Activated CD8-positive, alpha-beta memory T cell treated with anti-CD3 and anti-CD28 coated beads, Interleukin-2, amount 50 U/mL, for 24 hours (primary cell): Measurements from ENCODE around the gene ALDH9A1.

Source experiments
- DNase-seq: peaks from one replicate; pipeline ENCODE4 v3.0.0-alpha.2; 2020; ENCODE audit errors: extremely low read depth

Gene ALDH9A1

DNA sequence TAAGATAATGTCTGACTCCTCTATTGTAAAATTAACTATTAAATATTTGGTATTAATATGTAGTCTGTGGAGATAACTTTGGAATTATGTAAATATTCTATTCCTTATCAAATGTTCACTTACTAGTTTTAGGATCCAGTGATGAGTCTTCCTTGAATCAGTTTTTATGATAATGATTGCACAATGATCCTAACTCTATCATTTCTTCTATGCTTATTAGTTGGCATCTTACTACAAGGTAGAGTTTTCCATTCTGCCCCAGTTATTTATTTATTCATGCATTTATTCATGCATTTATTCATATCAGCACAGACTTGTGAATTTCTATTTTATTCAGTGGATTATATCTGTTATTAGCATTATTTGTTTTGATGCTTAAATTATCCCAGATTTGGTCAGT, 74.7 kb downstream of the ALDH9A1 start:
- DNase-seq: no peak

GRCh38 chr1:165619647-165620151, 78.7 kb downstream of the ALDH9A1 start:
- DNase-seq: no peak

GRCh38 chr1:165616987-165617546, 81.3 kb downstream of the ALDH9A1 start:
- no peak for DNase-seq

DNA sequence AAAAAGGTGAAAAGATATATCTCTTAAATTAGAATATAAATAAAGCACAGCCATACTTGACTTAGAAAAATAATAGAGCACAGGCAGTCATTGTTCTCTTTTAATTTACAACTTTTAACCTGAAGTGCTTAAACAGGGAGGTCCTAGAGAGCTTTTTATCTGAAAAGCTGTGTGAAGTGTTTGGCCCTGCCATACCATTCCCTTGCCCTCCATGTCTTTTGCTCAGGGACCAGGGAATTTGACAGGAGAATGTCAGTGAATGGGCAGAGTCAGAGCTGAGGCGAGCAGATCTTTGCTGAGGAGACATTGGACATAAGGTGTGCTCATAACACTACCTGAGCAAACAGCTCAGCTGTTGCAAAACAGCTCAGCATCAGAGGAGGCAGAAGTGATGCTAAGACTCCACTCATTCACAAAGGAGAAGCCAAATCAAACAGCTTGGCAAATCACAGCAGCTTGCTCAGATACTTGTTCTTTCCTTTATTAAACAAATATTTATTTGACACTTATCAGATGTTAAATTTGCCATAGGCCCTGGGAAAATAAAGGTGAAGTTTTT, 82.2 kb downstream of the ALDH9A1 start:
- DNase-seq: no peak
